Natural killer cell (primary cell): ENCODE measurements around the gene MON2. TPM values are rescaled to one million over a fixed set of nuclear protein-coding genes. Genes with fewer than 3 reads are reported as not detected.

Experiments
- ATAC-seq, 3 donors: fragments of 150-1000 bp in 2 of 3; fragments of 200-7000 bp in 1 of 3; cut with Tn5 transposase; 1 replicate in 1 of 3; 2 replicates in 2 of 3; pipeline ENCODE4 v1.10.0; 2021; ENCODE audit warnings: mild to moderate bottlenecking in 2 of 3, moderate library complexity in 2 of 3
- DNase-seq, 2 donors: peaks; one replicate each; pipeline versions ENCODE4 v3.0.0 to v3.0.0-alpha.2; 2013 to 2021; ENCODE audit warnings: mixed read lengths in 1 of 2
- H3K27ac ChIP-seq: one replicate; pipeline ENCODE4 v1.5.1; 2013; ENCODE audit warnings: mild to moderate bottlenecking, low read length
- H3K27me3 ChIP-seq: one replicate; pipeline ENCODE4 v1.6.1; 2013; ENCODE audit warnings: low read length; ENCODE audit not compliant: control insufficient read depth, insufficient read depth
- H3K36me3 ChIP-seq: one replicate; pipeline ENCODE4 v1.6.1; 2013; ENCODE audit warnings: low read length; ENCODE audit not compliant: control insufficient read depth, insufficient read depth
- H3K4me1 ChIP-seq: one replicate; pipeline ENCODE4 v1.6.1; 2013; ENCODE audit warnings: low read length; ENCODE audit not compliant: control insufficient read depth, insufficient read depth
- H3K4me3 ChIP-seq: one replicate; pipeline ENCODE4 v1.5.1; 2013; ENCODE audit warnings: low read length
- H3K9me3 ChIP-seq: one replicate; pipeline ENCODE4 v1.6.1; 2013; ENCODE audit warnings: low read length; ENCODE audit not compliant: control insufficient read depth, insufficient read depth
- H3K27ac Mint-ChIP-seq, 2 donors: one replicate each; pipeline ENCODE4 v1.8.0; 2022; ENCODE audit warnings: mild to moderate bottlenecking in 2 of 2, mixed read lengths in 2 of 2, moderate library complexity in 1 of 2
- H3K27me3 Mint-ChIP-seq, 2 donors: one replicate each; pipeline ENCODE4 v1.8.0; 2022; ENCODE audit warnings: low read depth in 2 of 2, mixed read lengths in 2 of 2
- H3K36me3 Mint-ChIP-seq: one replicate; pipeline ENCODE4 v1.8.0; 2022; ENCODE audit warnings: mixed read lengths
- H3K4me1 Mint-ChIP-seq, 2 donors: one replicate each; pipeline ENCODE4 v1.8.0; 2022; ENCODE audit warnings: mixed read lengths in 2 of 2
- H3K4me3 Mint-ChIP-seq: one replicate; pipeline ENCODE4 v1.8.0; 2022; ENCODE audit warnings: mild to moderate bottlenecking, moderate library complexity, mixed read lengths
- H3K9me3 Mint-ChIP-seq, 2 donors: one replicate each; pipeline ENCODE4 v1.8.0; 2022; ENCODE audit warnings: mixed read lengths in 2 of 2
- CTCF ChIP-seq: fragments of 200-600 bp; IDR thresholded peaks from one replicate; pipeline ENCODE4 v1.8.0; 2022; ENCODE audit warnings: antibody characterized with exemption
- WGBS: methylation state at CpG from one replicate; pipeline ENCODE4 v1.1.7; 2013; ENCODE audit warnings: missing lambda C conversion rate; ENCODE audit not compliant: insufficient coverage; 5-methylcytosine and 5-hydroxymethylcytosine counted together
- intact Hi-C: fragments of 100-400 bp; cut with micrococcal nuclease; formaldehyde crosslinking; loops from one replicate; pipeline ENCODE4 v1.14.2; 2022
- total RNA-seq, 4 donors: library from RNA; stranded (reverse); fragments of 120-200 nt in 1 of 4; gene quantifications; one replicate each; pipeline versions ENCODE4 v1.2.3 to v1.2.4, GENCODE V29; 2013 to 2022

Gene MON2
- total RNA-seq, 3 donors from 2014 or later (not counting 1 experiment from before 2014, with no cell fraction given): 80.0 to 100 (median 86.7) TPM

GRCh38 chr12:62575036-62575435 is 108.4 kb downstream of the MON2 start:
- Mint-ChIP-seq H3K4me1 (no peaks in the 10 kb centered on the region), H3K9me3 (no peaks in the 10 kb centered on the region), H3K36me3 (peaks cover 9% of the 10 kb centered on the region), H3K27me3 (no peaks in the 10 kb centered on the region), H3K4me3 (no peak overlapping the region), H3K27ac (no peak overlapping the region)
- no peak overlapping the region for H3K4me3 ChIP-seq
- no peaks in the 10 kb centered on the region for H3K4me1 ChIP-seq
- H3K9me3 ChIP-seq: no peaks in the 10 kb centered on the region
- no peak for ATAC-seq
- H3K27ac ChIP-seq: no peak overlapping the region
- no peaks in the 10 kb centered on the region for H3K27me3 ChIP-seq
- intact Hi-C loops: no loop called here
- TF ChIP-seq CTCF: no peak
- DNase-seq: no peak
- peaks cover 27% of the 10 kb centered on the region for H3K36me3 ChIP-seq

GRCh38 chr12:62576503-62576902 is 109.9 kb downstream of the MON2 start:
- Mint-ChIP-seq H3K9me3 (no peaks in the 10 kb centered on the region), H3K36me3 (peaks cover 9% of the 10 kb centered on the region), H3K27ac (no peak overlapping the region), H3K4me1 (no peaks in the 10 kb centered on the region), H3K4me3 (no peak overlapping the region), H3K27me3 (no peaks in the 10 kb centered on the region)
- H3K4me1 ChIP-seq: no peaks in the 10 kb centered on the region
- TF ChIP-seq CTCF: no peak
- ATAC-seq (no peak), DNase-seq (no peak)
- H3K36me3 ChIP-seq: peaks cover 22% of the 10 kb centered on the region
- H3K4me3 ChIP-seq: no peak overlapping the region
- H3K27me3 ChIP-seq: no peaks in the 10 kb centered on the region
- no peaks in the 10 kb centered on the region for H3K9me3 ChIP-seq
- WGBS: no CpG with 5 or more reads among the region's 1 CpG
- intact Hi-C loops: no loop called here
- no peak overlapping the region for H3K27ac ChIP-seq

- intact Hi-C loops: no loop called here
- whole genome bisulfite sequencing: 86% methylated on average over 2 of the region's 2 CpGs
- H3K4me3 ChIP-seq: no peak overlapping the region
- no peak overlapping the region for H3K27ac ChIP-seq
- no peaks in the 10 kb centered on the region for H3K27me3 ChIP-seq
- peaks cover 12% of the 10 kb centered on the region for H3K36me3 ChIP-seq
- no peaks in the 10 kb centered on the region for H3K27me3 Mint-ChIP-seq
- no peak for TF ChIP-seq CTCF
- no peaks in the 10 kb centered on the region for H3K9me3 Mint-ChIP-seq
- no peaks in the 10 kb centered on the region for H3K4me1 ChIP-seq
- ATAC-seq (no peak), DNase-seq (no peak)
- H3K36me3 Mint-ChIP-seq: peaks cover 9% of the 10 kb centered on the region
- H3K4me1 Mint-ChIP-seq: no peaks in the 10 kb centered on the region
- H3K27ac Mint-ChIP-seq: no peak overlapping the region
- no peak overlapping the region for H3K4me3 Mint-ChIP-seq
- H3K9me3 ChIP-seq: no peaks in the 10 kb centered on the region
Measured at GRCh38 chr12:62578726-62579125, 112.1 kb downstream of the MON2 start.

- intact Hi-C loops: loop anchor here (1.0 to 10.0 kb wide), 2 partner anchors 147 to 213 kb away; no protein-coding TSS in a partner anchor
- peak in 1 of 2 donors; percentile 70 for DNase-seq
- WGBS: 91% methylated on average over 11 of the region's 12 CpGs
- no peak overlapping the region for H3K4me3 ChIP-seq
- H3K36me3 ChIP-seq: peaks cover 11% of the 10 kb centered on the region
- H3K27ac ChIP-seq: no peak overlapping the region
- peak; percentile 65 for TF ChIP-seq CTCF
- Mint-ChIP-seq H3K27ac (no peak overlapping the region), H3K4me1 (no peaks in the 10 kb centered on the region), H3K9me3 (no peaks in the 10 kb centered on the region), H3K27me3 (no peaks in the 10 kb centered on the region), H3K4me3 (no peak overlapping the region), H3K36me3 (no peaks in the 10 kb centered on the region)
- peak; percentile 46 to 72 (median 62) for ATAC-seq
- no peaks in the 10 kb centered on the region for H3K4me1 ChIP-seq
- no peaks in the 10 kb centered on the region for H3K9me3 ChIP-seq
- no peaks in the 10 kb centered on the region for H3K27me3 ChIP-seq
Measured at GRCh38 chr12:62581288-62582064, 114.8 kb downstream of the MON2 start.
